Liver (tissue), 3 donors: ENCODE results near the gene KDM4C.

Experiments used
- EGR1 ChIP-seq, 2 donors: IDR thresholded peaks; 2 replicates each; pipeline ENCODE4 v1.6.1; 2016 to 2018; ENCODE audit warnings: antibody characterized with exemption in 2 of 2, low read depth in 2 of 2
- FOXA1 ChIP-seq: IDR thresholded peaks from 2 replicates; pipeline ENCODE4 v1.6.1; 2016; ENCODE audit warnings: antibody characterized with exemption
- GABPA ChIP-seq, 2 donors: IDR thresholded peaks in 1 of 2; conservative IDR thresholded peaks in 1 of 2; 2 replicates each; pipeline ENCODE4 v1.6.1; 2016; ENCODE audit warnings: antibody characterized with exemption in 2 of 2, mild to moderate bottlenecking in 1 of 2, moderate library complexity in 1 of 2
- JUND ChIP-seq, 2 donors: IDR thresholded peaks; 2 replicates each; pipeline ENCODE4 v1.6.1; 2016; ENCODE audit warnings: antibody characterized with exemption in 2 of 2
- RAD21 ChIP-seq, 2 donors: IDR thresholded peaks; 2 replicates each; pipeline ENCODE4 v1.6.1; 2016; ENCODE audit warnings: antibody characterized with exemption in 2 of 2, mild to moderate bottlenecking in 2 of 2
- RXRA ChIP-seq, 2 donors: IDR thresholded peaks; 2 replicates each; pipeline ENCODE4 v1.6.1; 2017 to 2018; ENCODE audit warnings: antibody characterized with exemption in 2 of 2, mild to moderate bottlenecking in 1 of 2
- SP1 ChIP-seq: IDR thresholded peaks from 2 replicates; pipeline ENCODE4 v1.6.1; 2018; ENCODE audit warnings: antibody characterized with exemption, mild to moderate bottlenecking
- TAF1 ChIP-seq: conservative IDR thresholded peaks from 2 replicates; pipeline ENCODE4 v1.6.1; 2016; ENCODE audit warnings: antibody characterized with exemption, mild to moderate bottlenecking
- YY1 ChIP-seq: IDR thresholded peaks from 2 replicates; pipeline ENCODE4 v1.6.1; 2016; ENCODE audit warnings: antibody characterized with exemption, mild to moderate bottlenecking
- TF ChIP-seq, protein P1 (sequence below): IDR thresholded peaks from 2 replicates; pipeline ENCODE4 v1.6.1; 2016; ENCODE audit warnings: antibody characterized with exemption, mild to moderate bottlenecking
- TF ChIP-seq, protein P2 (sequence below): IDR thresholded peaks from 2 replicates; pipeline ENCODE4 v1.6.1; 2016; ENCODE audit warnings: antibody characterized with exemption
- TF ChIP-seq, protein P3 (sequence below): IDR thresholded peaks from 2 replicates; pipeline ENCODE4 v1.6.1; 2016; ENCODE audit warnings: antibody characterized with exemption
- TF ChIP-seq, protein P4 (sequence below): fragments of 150-350 bp; IDR thresholded peaks from 2 replicates; pipeline ENCODE4 v1.5.1; 2017; ENCODE audit warnings: improper control_type of control experiment, low read depth, low read length; ENCODE audit not compliant: missing input control
- donor health status: healthy.
- donor health status: healthy.

DNA sequence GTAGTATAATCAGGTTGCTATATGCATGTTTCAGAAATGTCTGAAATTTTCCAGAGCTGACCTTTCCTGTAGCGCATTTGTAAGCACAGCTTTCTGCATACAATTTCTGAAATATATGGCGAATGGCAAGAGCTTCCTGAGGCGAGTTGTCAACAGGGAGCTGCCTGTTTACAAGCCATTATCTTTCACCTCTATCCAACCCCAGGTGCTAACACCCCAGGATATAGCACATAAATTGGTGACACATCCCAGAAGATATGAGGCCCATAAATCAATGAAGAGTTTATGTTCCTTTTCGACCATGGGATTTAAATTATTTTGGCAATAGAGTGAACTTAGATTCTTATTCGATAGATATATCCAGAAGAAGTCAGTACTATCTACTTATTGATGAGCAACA lies 379.8 kb downstream of the KDM4C start:
- TF ChIP-seq, protein P1, sequence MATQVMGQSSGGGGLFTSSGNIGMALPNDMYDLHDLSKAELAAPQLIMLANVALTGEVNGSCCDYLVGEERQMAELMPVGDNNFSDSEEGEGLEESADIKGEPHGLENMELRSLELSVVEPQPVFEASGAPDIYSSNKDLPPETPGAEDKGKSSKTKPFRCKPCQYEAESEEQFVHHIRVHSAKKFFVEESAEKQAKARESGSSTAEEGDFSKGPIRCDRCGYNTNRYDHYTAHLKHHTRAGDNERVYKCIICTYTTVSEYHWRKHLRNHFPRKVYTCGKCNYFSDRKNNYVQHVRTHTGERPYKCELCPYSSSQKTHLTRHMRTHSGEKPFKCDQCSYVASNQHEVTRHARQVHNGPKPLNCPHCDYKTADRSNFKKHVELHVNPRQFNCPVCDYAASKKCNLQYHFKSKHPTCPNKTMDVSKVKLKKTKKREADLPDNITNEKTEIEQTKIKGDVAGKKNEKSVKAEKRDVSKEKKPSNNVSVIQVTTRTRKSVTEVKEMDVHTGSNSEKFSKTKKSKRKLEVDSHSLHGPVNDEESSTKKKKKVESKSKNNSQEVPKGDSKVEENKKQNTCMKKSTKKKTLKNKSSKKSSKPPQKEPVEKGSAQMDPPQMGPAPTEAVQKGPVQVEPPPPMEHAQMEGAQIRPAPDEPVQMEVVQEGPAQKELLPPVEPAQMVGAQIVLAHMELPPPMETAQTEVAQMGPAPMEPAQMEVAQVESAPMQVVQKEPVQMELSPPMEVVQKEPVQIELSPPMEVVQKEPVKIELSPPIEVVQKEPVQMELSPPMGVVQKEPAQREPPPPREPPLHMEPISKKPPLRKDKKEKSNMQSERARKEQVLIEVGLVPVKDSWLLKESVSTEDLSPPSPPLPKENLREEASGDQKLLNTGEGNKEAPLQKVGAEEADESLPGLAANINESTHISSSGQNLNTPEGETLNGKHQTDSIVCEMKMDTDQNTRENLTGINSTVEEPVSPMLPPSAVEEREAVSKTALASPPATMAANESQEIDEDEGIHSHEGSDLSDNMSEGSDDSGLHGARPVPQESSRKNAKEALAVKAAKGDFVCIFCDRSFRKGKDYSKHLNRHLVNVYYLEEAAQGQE, result no peak
- TF ChIP-seq, protein P2, sequence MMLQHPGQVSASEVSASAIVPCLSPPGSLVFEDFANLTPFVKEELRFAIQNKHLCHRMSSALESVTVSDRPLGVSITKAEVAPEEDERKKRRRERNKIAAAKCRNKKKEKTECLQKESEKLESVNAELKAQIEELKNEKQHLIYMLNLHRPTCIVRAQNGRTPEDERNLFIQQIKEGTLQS, result no peak
- TF ChIP-seq JUND (IDR thresholded peaks at IDR 0.05) (no peak), GABPA (IDR thresholded peaks at IDR 0.05 in 1 of 2, conservative IDR thresholded peaks at IDR 0.05 in 1 of 2) (no peak), RXRA (IDR thresholded peaks at IDR 0.05) (no peak), YY1 (no peak), SP1 (no peak), RAD21 (IDR thresholded peaks at IDR 0.05) (no peak), TAF1 (no peak), EGR1 (IDR thresholded peaks at IDR 0.05; ENCODE audit: low read depth in 2 of 2) (no peak), FOXA1 (no peak)
- TF ChIP-seq, protein P3, sequence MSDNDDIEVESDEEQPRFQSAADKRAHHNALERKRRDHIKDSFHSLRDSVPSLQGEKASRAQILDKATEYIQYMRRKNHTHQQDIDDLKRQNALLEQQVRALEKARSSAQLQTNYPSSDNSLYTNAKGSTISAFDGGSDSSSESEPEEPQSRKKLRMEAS, result no peak
- TF ChIP-seq, protein P4, sequence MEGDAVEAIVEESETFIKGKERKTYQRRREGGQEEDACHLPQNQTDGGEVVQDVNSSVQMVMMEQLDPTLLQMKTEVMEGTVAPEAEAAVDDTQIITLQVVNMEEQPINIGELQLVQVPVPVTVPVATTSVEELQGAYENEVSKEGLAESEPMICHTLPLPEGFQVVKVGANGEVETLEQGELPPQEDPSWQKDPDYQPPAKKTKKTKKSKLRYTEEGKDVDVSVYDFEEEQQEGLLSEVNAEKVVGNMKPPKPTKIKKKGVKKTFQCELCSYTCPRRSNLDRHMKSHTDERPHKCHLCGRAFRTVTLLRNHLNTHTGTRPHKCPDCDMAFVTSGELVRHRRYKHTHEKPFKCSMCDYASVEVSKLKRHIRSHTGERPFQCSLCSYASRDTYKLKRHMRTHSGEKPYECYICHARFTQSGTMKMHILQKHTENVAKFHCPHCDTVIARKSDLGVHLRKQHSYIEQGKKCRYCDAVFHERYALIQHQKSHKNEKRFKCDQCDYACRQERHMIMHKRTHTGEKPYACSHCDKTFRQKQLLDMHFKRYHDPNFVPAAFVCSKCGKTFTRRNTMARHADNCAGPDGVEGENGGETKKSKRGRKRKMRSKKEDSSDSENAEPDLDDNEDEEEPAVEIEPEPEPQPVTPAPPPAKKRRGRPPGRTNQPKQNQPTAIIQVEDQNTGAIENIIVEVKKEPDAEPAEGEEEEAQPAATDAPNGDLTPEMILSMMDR, result no peak
